Lung (tissue), 12 donors: ENCODE results near the gene SST. TPM values are rescaled to one million over a fixed set of nuclear protein-coding genes. Genes with fewer than 3 reads are reported as not detected.
"Not testable (repeated sequence)": the region's sequence is repeated elsewhere in the genome, so short reads cannot be mapped to it uniquely, and the experiment has no call there.

ENCODE experiments used
- ATAC-seq: fragments of 200-7000 bp; cut with Tn5 transposase; one replicate; pipeline ENCODE4 v1.9.1; 2020; ENCODE audit warnings: moderate number of reproducible peaks; ENCODE audit not compliant: insufficient read depth, low FRiP score
- DNase-seq, 3 donors: peaks; one replicate each; pipeline ENCODE4 v3.0.0-alpha.2; 2013 to 2017
- H3K27ac ChIP-seq, 2 donors: one replicate each; pipeline ENCODE4 v1.5.1; 2013; ENCODE audit warnings: mild to moderate bottlenecking in 2 of 2, moderate library complexity in 2 of 2, control low read depth in 1 of 2, inconsistent platforms in 1 of 2, low read depth in 1 of 2, low read length in 1 of 2
- H3K27me3 ChIP-seq, 3 donors: one replicate each; pipeline ENCODE4 v1.5.1; 2013; ENCODE audit warnings: low read length in 2 of 3; ENCODE audit not compliant: control insufficient read depth in 3 of 3, insufficient read depth in 3 of 3
- H3K36me3 ChIP-seq, 4 donors: one replicate each; pipeline ENCODE4 v1.5.1; 2013; ENCODE audit warnings: low read length in 4 of 4, mild to moderate bottlenecking in 1 of 4, moderate library complexity in 1 of 4; ENCODE audit not compliant: control insufficient read depth in 4 of 4, insufficient read depth in 4 of 4
- H3K4me1 ChIP-seq, 5 donors: one replicate each; pipeline ENCODE4 v1.5.1; 2013; ENCODE audit warnings: low read length in 5 of 5, mild to moderate bottlenecking in 2 of 5, moderate library complexity in 1 of 5; ENCODE audit not compliant: control insufficient read depth in 5 of 5, insufficient read depth in 5 of 5
- H3K4me3 ChIP-seq: one replicate; pipeline ENCODE4 v1.5.1; 2013; ENCODE audit warnings: mild to moderate bottlenecking, control low read depth, moderate library complexity
- H3K9ac ChIP-seq, 2 donors: one replicate each; pipeline ENCODE4 v1.5.1; 2013; ENCODE audit warnings: low read length in 2 of 2, control low read depth in 1 of 2; ENCODE audit not compliant: insufficient read depth in 1 of 2
- H3K9me3 ChIP-seq, 4 donors: one replicate each; pipeline ENCODE4 v1.5.1; 2013; ENCODE audit warnings: low read length in 3 of 4, mild to moderate bottlenecking in 1 of 4, moderate library complexity in 1 of 4; ENCODE audit not compliant: control insufficient read depth in 4 of 4, insufficient read depth in 3 of 4
- CTCF ChIP-seq: IDR thresholded peaks from 2 replicates; pipeline ENCODE4 v1.5.1; 2012; ENCODE audit warnings: mild to moderate bottlenecking; ENCODE audit errors: control extremely low read depth, extremely low read depth
- WGBS, 2 donors: extraction: QIAGEN DNeasy Blood & Tissue Kit; methylation state at CpG; one replicate each; pipeline ENCODE4 v1.1.7; 2013; 5-methylcytosine and 5-hydroxymethylcytosine counted together
- polyA plus RNA-seq, 2 donors: library from polyadenylated mRNA; stranded (reverse); fragments of 200-250 nt; gene quantifications; one replicate each; pipeline ENCODE4 v1.2.1, GENCODE V29; 2013
- total RNA-seq, 2 donors: library from RNA; depleted of rRNA in 1 of 2; stranded (reverse); fragments of >200 nt in 1 of 2; gene quantifications; one replicate each; pipeline ENCODE4 v1.2.1, GENCODE V29; 2014 to 2021
- donor health status: control.
- donor health status: control.
- donor health status: Bipolar disorder and iron deficiency.
- donor health status: healthy.
- donor health status: DM: yes; HTN: yes; CAD: no.

Gene SST
- total and polyA plus RNA-seq, 4 donors: 0.24 to 3.0 (median 0.27) TPM; not detected in 1

DNA sequence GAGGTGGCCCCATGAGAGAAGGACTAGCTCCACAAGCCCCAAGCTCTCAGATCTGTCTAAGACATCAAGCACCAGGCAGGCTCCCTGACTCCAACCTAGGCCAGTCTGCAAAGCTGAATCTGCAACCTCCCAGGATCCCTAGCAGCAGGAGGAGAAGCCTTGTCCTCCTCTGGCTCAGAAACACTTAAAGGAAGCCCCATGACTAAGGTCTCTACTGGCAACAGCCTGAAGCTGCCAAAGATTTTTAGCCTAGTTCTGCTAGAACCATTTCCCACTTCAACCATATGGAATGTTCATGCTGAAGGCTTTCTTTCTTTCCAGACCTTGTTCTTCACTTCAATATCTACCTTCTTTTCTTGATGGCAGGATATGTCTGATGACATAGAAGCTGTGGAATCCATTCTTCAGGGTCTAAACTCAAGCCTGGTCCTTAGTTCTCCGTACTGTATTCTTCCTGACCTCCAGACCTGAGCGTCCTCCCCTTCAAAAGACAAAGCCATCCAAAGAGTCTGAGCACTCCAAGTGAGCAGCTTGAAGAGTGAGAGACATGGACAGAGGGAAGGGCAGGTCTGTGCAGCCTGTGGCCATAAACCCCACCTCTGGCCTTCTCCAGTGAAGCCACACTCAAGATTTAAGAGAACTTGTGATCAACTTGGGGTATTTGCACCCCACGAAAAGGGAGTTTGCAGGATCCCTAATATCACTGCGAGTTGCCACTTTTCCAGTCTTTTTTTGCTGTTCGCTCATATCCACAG, 23.1 kb downstream of the SST start:
- H3K9me3 ChIP-seq: peaks cover 0 to 4% (median 0%) of the 10 kb centered on the region in 4 donors
- H3K27ac ChIP-seq: no peak overlapping the region
- no peak overlapping the region for H3K9ac ChIP-seq
- no peak overlapping the region for H3K4me3 ChIP-seq
- H3K27me3 ChIP-seq: peaks cover 0 to 13% (median 2%) of the 10 kb centered on the region in 3 donors
- no peaks in the 10 kb centered on the region for H3K36me3 ChIP-seq
- H3K4me1 ChIP-seq: no peaks in the 10 kb centered on the region
- DNase-seq: no peak
- TF ChIP-seq CTCF: no peak
- 86 to 90% methylated on average over 5 of the region's 5 CpGs for WGBS, 2 donors
- ATAC-seq: no peak

- not testable (repeated sequence) for H3K27ac ChIP-seq, H3K9me3 ChIP-seq, H3K9ac ChIP-seq, DNase-seq, ATAC-seq, H3K4me1 ChIP-seq, H3K4me3 ChIP-seq, H3K36me3 ChIP-seq
- 87 to 92% methylated on average over 1 of the region's 1 CpG for WGBS, 2 donors
- peaks cover 0 to 18% (median 0%) of the 10 kb centered on the region in 3 donors for H3K27me3 ChIP-seq
Observed at GRCh38 chr3:187645379-187645778, 24.8 kb downstream of the SST start.

DNA sequence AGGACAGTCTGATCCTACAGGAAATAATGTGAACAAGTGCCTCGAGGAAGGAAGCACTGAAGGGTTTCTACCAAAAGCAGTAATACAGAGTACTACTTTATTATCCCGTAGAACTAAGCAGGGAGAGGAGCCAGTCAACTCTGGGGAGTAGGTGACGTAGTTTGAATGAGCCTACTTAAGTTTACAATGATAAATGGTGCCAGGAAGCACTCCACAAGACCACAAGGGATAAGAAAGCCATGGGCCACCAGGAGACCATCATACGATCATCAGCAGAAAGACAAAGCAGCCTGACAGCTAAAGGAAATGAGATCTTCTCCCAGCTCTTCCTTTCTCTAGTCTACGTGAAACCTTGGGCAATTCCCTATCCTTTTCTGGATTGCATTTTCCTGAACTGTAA, 27.3 kb downstream of the SST start:
- H3K4me3 ChIP-seq: no peak overlapping the region
- WGBS, 2 donors: 47 to 51% methylated on average over 5 of the region's 5 CpGs
- H3K36me3 ChIP-seq: no peaks in the 10 kb centered on the region
- no peak for TF ChIP-seq CTCF
- H3K4me1 ChIP-seq: no peaks in the 10 kb centered on the region
- peaks cover 0 to 3% (median 0%) of the 10 kb centered on the region in 4 donors for H3K9me3 ChIP-seq
- no peak overlapping the region for H3K9ac ChIP-seq
- H3K27ac ChIP-seq: no peak overlapping the region
- H3K27me3 ChIP-seq: peaks cover 0 to 12% (median 0%) of the 10 kb centered on the region in 3 donors
- ATAC-seq (no peak), DNase-seq (no peak)

DNA sequence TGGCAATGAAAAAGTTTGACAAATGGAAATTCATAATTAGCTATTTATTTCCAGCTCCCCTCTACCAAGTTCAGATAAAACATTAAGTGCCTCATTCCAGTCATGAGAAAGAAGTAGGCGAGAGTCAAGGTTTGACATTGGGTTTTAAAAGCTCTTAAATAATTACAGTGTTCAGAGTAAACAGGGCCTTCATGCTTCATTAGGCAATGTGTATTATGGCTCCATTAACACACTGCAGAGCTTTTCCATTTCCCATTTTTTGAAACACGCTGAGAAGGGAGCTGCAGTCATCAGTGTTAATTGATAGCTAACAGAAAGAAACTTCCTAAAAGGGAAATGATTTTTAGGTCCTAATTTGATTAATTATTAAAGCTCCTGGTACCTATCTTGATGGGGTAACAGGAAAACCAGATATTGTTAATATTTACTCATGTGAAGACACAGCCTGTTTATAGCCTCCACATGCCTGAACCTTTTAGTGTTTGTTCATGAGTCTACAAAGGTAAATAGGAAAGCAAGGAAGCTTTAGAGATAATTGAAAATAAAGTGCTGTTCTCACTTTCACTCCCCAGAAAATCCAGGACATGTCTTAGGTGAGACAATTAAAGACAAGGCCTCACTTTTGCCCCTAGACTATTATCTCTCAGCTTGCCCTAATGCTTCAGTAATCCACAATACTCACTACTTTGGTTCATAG, 28.7 kb downstream of the SST start:
- no peak for TF ChIP-seq CTCF
- no peak overlapping the region for H3K4me3 ChIP-seq
- H3K27ac ChIP-seq: no peak overlapping the region
- DNase-seq (no peak), ATAC-seq (no peak)
- peaks cover 0 to 3% (median 0%) of the 10 kb centered on the region in 4 donors for H3K9me3 ChIP-seq
- peaks cover 0 to 12% (median 0%) of the 10 kb centered on the region in 3 donors for H3K27me3 ChIP-seq
- no peaks in the 10 kb centered on the region for H3K36me3 ChIP-seq
- 80 to 88% methylated on average over 2 of the region's 2 CpGs for WGBS, 2 donors
- H3K4me1 ChIP-seq: no peaks in the 10 kb centered on the region
- H3K9ac ChIP-seq: no peak overlapping the region
